ENCODE results near the gene ARAP1. TPM values are rescaled to one million over a fixed set of nuclear protein-coding genes. Genes with fewer than 3 reads are reported as not detected.

ARAP1 gene
- total and polyA plus RNA-seq, 2 donors (not counting 3 experiments of a cell fraction or from before 2014, with no cell fraction given) = 36.8 to 66.2 TPM

DNA sequence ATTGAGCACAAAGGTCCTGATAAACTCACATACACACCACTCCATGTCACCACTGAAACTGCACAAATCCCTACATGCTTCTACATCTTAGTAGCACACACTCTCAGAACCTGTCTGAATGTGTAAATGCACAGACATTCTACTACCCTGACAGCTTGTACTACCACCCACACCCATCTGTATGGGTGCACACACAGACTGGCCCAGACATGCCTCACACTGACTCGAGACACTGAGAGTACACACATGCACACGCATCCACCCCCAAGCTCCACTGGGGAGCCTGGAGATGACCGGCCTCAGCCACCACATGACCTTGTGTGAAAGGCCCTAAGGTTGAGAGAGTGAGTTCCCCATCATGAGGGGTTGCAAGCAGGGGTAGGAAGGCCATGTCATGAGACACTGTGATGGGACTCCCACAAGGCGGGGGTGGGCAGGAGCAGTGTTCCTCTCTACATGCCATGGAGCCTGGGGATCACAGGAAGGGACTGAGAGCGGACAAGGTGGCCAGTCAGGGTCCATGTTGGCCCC is 28.1 kb downstream of the ARAP1 start:
- no peaks in the 10 kb centered on the region for H3K9me3 ChIP-seq (replicated peaks; ENCODE audit: control insufficient read depth, insufficient read depth, low read length)
- no peak overlapping the region for H3K4me3 ChIP-seq (replicated peaks in 1 of 3; ENCODE audit: insufficient read depth in 1 of 3, low read depth in 1 of 3, low read length in 3 of 3)
- peaks cover 30% of the 10 kb centered on the region for H3K79me2 ChIP-seq (ENCODE audit: control insufficient read depth, insufficient read depth, low read length)
- dilution Hi-C loops (cut with MboI; ENCODE audit: extremely low pct_ligation_motif_present, low sequenced_read_pairs) = no loop called here
- DNase-seq (ENCODE audit: low read depth, low spot score) (no peak), FAIRE-seq (no peak)
- H3K4me2 ChIP-seq (ENCODE audit: insufficient read depth, low read length) = no peak overlapping the region
- H3K27me3 ChIP-seq (ENCODE audit: control insufficient read depth in 2 of 2, insufficient read depth in 2 of 2, low read length in 2 of 2) = no peaks in the 10 kb centered on the region
- H4K20me1 ChIP-seq (replicated peaks; ENCODE audit: control insufficient read depth, extremely low read depth, insufficient read depth, low read length) = no peaks in the 10 kb centered on the region
- no TSS peak for BruUV-seq (replicated peaks)
- intact Hi-C loops (cut with micrococcal nuclease) = no loop called here
- ChIA-PET CTCF (interaction anchor here (1.0 to 6.0 kb wide), 8 partner anchors 69 to 565 kb away, joined by 3 to 136 read pairs (median 11); partner anchors contain the start of genes ATG16L2 and STARD10), POLR2A (no interaction called here)
- H3K27ac ChIP-seq (ENCODE audit: insufficient read depth, low read depth, low read length) = no peak overlapping the region
- no peak overlapping the region for H2AFZ ChIP-seq (ENCODE audit: low read depth, low read length)
- no peaks in the 10 kb centered on the region for H3K36me3 ChIP-seq (ENCODE audit: control insufficient read depth in 2 of 2, extremely low read depth in 1 of 2, insufficient read depth in 2 of 2, low read length in 2 of 2)
- H3K4me1 ChIP-seq (ENCODE audit: control insufficient read depth, extremely low read depth, insufficient read depth, low read length) = peaks cover 25% of the 10 kb centered on the region
- H3K9ac ChIP-seq (replicated peaks; ENCODE audit: extremely low read depth, insufficient read depth, low read length) = no peak overlapping the region
- no peaks in the 10 kb centered on the region for H3K9me1 ChIP-seq (replicated peaks; ENCODE audit: control insufficient read depth, extremely low read depth, insufficient read depth, low read length)
- no peak for TF ChIP-seq MAX (IDR thresholded peaks at IDR 0.05; ENCODE audit: insufficient read depth, insufficient read length)
- TF ChIP-seq GATA2 (IDR thresholded peaks at IDR 0.05; ENCODE audit: insufficient read depth, insufficient read length, low read depth, low read length) = no peak
- TF ChIP-seq FOS (IDR thresholded peaks at IDR 0.05; ENCODE audit: borderline replicate concordance, insufficient read depth, low read length) = no peak
- TF ChIP-seq MYC (IDR thresholded peaks at IDR 0.05; ENCODE audit: low read depth, low read length) = no peak
- no peak for TF ChIP-seq EZH2 (IDR thresholded peaks at IDR 0.05; ENCODE audit: borderline replicate concordance, low read depth, low read length, severe bottlenecking)
- TF ChIP-seq JUN (IDR thresholded peaks at IDR 0.05; ENCODE audit: borderline replicate concordance, insufficient read depth, insufficient read length, low read depth) = no peak
- TF ChIP-seq POLR2AphosphoS5 (IDR thresholded peaks at IDR 0.05; ENCODE audit: insufficient read depth, low read depth, low read length) = no peak
- no peak for TF ChIP-seq POLR2A (IDR thresholded peaks at IDR 0.05; ENCODE audit: low read depth, low read length)
- TF ChIP-seq, protein P1, sequence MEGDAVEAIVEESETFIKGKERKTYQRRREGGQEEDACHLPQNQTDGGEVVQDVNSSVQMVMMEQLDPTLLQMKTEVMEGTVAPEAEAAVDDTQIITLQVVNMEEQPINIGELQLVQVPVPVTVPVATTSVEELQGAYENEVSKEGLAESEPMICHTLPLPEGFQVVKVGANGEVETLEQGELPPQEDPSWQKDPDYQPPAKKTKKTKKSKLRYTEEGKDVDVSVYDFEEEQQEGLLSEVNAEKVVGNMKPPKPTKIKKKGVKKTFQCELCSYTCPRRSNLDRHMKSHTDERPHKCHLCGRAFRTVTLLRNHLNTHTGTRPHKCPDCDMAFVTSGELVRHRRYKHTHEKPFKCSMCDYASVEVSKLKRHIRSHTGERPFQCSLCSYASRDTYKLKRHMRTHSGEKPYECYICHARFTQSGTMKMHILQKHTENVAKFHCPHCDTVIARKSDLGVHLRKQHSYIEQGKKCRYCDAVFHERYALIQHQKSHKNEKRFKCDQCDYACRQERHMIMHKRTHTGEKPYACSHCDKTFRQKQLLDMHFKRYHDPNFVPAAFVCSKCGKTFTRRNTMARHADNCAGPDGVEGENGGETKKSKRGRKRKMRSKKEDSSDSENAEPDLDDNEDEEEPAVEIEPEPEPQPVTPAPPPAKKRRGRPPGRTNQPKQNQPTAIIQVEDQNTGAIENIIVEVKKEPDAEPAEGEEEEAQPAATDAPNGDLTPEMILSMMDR (IDR thresholded peaks at IDR 0.05; ENCODE audit: extremely low read depth in 1 of 2, insufficient read depth in 1 of 2, low read depth in 1 of 2, low read length in 2 of 2) = no peak
